K562 (cell line): ENCODE measurements around the gene RPTOR. TPM values are rescaled to one million over a fixed set of nuclear protein-coding genes. Genes with fewer than 3 reads are reported as not detected.

Experiments used
- GTF2B ChIP-seq: IDR thresholded peaks from 2 replicates; pipeline ENCODE4 v1.6.1; 2011; ENCODE audit not compliant: insufficient read length; ENCODE audit errors: extremely low read depth
- NR2C1 ChIP-seq, 2 experiments: fragments of 450-650 bp; IDR thresholded peaks; 2 replicates each; pipeline ENCODE4 v1.6.1; 2017; ENCODE audit warnings: mild to moderate bottlenecking in 2 of 2, antibody characterized with exemption in 1 of 2, inconsistent platforms in 1 of 2, missing compliant biosample characterization in 1 of 2, missing genetic modification characterization in 1 of 2
- SOX6 ChIP-seq: fragments of 450-650 bp; IDR thresholded peaks from 2 replicates; pipeline ENCODE4 v1.6.1; 2014; ENCODE audit warnings: mild to moderate bottlenecking
- ZBTB49 ChIP-seq: sonication (generic); formaldehyde crosslinking; IDR thresholded peaks from 2 replicates; pipeline ENCODE4 v1.8.0; 2022; ENCODE audit warnings: missing genetic modification reagents, mild to moderate bottlenecking, borderline replicate concordance
- polyA plus RNA-seq, 8 experiments: library from polyadenylated mRNA; depleted of rRNA in 4 of 8; stranded (reverse) in 5 of 8; unstranded in 3 of 8; fragments of >200 nt; fragmentation: Nextera tagmentation in 2 of 8; fragmentation: Illumina TruSeq in 1 of 8; extraction: Ambion mirVana in 2 of 8; extraction: Trizol in 1 of 8; gene quantifications; 2 replicates each; pipeline versions ENCODE4 v1.2.1 to v1.2.3, GENCODE V29; 2011 to 2014; ENCODE audit warnings: inconsistent platforms in 1 of 8, missing spikeins in 1 of 8
- total RNA-seq, 7 experiments: library from RNA; depleted of rRNA in 6 of 7; stranded (reverse); fragments of >200 nt in 6 of 7; fragmentation: Illumina TruSeq in 2 of 7; extraction: Trizol in 2 of 7; gene quantifications; 2 replicates each; pipeline versions ENCODE4 v1.2.1 to v1.2.3, GENCODE V29; 2011 to 2021; ENCODE audit warnings: low replicate concordance in 1 of 7
- TF ChIP-seq, protein P1 (sequence below): fragments of 450-650 bp; IDR thresholded peaks from 2 replicates; pipeline ENCODE4 v1.6.1; 2016; ENCODE audit warnings: mild to moderate bottlenecking, moderate library complexity
- TF ChIP-seq, protein P2 (sequence below): fragments of 450-650 bp; IDR thresholded peaks from 2 replicates; pipeline ENCODE4 v1.6.1; 2018; ENCODE audit not compliant: partially characterized antibody

The RPTOR gene
- total and polyA plus RNA-seq, 9 of the 15 experiments (the other 6 are each of a cell fraction or from before 2014, with no cell fraction given) = 0.24 to 54.1 (median 10.2) TPM

DNA sequence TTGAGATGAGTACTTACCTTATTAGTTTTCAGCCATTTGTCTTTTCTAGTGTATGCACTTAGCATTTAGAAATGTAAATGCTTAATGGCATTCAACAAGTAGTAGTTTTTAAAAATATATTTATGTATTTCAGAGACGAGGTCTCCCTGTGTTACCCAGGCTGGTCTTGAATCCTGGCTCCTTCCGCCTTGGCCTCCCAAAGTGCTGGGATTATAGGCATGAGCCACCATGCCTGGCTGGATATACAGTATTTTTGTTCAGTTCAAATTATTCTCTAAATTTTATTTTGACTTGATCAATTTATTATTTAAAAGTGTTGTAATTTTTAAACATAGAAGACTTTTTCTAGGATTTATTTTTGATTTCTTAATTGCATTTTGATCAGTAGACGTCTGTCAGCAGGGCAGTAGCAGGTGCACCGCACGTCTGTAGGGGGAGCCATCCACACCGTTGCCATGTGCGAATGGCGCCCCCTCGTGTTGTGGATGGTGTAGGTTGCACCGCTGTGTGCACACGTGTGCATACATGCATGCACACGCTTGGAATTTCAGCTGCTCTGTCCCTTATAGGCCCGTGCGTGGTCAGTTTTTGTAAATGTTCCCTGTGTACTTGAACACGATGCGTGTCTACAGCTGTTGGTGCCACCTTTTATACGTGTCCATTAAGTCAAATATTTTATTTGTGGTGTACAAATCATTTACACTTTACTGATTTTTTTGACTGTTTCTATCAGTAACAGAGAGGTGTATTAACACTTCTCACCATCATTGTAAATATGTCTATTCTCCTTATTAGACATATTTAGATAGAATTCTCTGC, 30.6 kb downstream of the RPTOR start (continued):
- TF ChIP-seq, protein P1, sequence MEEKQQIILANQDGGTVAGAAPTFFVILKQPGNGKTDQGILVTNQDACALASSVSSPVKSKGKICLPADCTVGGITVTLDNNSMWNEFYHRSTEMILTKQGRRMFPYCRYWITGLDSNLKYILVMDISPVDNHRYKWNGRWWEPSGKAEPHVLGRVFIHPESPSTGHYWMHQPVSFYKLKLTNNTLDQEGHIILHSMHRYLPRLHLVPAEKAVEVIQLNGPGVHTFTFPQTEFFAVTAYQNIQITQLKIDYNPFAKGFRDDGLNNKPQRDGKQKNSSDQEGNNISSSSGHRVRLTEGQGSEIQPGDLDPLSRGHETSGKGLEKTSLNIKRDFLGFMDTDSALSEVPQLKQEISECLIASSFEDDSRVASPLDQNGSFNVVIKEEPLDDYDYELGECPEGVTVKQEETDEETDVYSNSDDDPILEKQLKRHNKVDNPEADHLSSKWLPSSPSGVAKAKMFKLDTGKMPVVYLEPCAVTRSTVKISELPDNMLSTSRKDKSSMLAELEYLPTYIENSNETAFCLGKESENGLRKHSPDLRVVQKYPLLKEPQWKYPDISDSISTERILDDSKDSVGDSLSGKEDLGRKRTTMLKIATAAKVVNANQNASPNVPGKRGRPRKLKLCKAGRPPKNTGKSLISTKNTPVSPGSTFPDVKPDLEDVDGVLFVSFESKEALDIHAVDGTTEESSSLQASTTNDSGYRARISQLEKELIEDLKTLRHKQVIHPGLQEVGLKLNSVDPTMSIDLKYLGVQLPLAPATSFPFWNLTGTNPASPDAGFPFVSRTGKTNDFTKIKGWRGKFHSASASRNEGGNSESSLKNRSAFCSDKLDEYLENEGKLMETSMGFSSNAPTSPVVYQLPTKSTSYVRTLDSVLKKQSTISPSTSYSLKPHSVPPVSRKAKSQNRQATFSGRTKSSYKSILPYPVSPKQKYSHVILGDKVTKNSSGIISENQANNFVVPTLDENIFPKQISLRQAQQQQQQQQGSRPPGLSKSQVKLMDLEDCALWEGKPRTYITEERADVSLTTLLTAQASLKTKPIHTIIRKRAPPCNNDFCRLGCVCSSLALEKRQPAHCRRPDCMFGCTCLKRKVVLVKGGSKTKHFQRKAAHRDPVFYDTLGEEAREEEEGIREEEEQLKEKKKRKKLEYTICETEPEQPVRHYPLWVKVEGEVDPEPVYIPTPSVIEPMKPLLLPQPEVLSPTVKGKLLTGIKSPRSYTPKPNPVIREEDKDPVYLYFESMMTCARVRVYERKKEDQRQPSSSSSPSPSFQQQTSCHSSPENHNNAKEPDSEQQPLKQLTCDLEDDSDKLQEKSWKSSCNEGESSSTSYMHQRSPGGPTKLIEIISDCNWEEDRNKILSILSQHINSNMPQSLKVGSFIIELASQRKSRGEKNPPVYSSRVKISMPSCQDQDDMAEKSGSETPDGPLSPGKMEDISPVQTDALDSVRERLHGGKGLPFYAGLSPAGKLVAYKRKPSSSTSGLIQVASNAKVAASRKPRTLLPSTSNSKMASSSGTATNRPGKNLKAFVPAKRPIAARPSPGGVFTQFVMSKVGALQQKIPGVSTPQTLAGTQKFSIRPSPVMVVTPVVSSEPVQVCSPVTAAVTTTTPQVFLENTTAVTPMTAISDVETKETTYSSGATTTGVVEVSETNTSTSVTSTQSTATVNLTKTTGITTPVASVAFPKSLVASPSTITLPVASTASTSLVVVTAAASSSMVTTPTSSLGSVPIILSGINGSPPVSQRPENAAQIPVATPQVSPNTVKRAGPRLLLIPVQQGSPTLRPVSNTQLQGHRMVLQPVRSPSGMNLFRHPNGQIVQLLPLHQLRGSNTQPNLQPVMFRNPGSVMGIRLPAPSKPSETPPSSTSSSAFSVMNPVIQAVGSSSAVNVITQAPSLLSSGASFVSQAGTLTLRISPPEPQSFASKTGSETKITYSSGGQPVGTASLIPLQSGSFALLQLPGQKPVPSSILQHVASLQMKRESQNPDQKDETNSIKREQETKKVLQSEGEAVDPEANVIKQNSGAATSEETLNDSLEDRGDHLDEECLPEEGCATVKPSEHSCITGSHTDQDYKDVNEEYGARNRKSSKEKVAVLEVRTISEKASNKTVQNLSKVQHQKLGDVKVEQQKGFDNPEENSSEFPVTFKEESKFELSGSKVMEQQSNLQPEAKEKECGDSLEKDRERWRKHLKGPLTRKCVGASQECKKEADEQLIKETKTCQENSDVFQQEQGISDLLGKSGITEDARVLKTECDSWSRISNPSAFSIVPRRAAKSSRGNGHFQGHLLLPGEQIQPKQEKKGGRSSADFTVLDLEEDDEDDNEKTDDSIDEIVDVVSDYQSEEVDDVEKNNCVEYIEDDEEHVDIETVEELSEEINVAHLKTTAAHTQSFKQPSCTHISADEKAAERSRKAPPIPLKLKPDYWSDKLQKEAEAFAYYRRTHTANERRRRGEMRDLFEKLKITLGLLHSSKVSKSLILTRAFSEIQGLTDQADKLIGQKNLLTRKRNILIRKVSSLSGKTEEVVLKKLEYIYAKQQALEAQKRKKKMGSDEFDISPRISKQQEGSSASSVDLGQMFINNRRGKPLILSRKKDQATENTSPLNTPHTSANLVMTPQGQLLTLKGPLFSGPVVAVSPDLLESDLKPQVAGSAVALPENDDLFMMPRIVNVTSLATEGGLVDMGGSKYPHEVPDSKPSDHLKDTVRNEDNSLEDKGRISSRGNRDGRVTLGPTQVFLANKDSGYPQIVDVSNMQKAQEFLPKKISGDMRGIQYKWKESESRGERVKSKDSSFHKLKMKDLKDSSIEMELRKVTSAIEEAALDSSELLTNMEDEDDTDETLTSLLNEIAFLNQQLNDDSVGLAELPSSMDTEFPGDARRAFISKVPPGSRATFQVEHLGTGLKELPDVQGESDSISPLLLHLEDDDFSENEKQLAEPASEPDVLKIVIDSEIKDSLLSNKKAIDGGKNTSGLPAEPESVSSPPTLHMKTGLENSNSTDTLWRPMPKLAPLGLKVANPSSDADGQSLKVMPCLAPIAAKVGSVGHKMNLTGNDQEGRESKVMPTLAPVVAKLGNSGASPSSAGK = peak; percentile 70
- TF ChIP-seq GTF2B = no peak
- TF ChIP-seq ZBTB49 (CRISPR knock-in tag) = no peak
- no peak for TF ChIP-seq NR2C1 (IDR thresholded peaks at IDR 0.05)
- no peak for TF ChIP-seq NR2C1 (tag; IDR thresholded peaks at IDR 0.05)
- TF ChIP-seq, protein P2, sequence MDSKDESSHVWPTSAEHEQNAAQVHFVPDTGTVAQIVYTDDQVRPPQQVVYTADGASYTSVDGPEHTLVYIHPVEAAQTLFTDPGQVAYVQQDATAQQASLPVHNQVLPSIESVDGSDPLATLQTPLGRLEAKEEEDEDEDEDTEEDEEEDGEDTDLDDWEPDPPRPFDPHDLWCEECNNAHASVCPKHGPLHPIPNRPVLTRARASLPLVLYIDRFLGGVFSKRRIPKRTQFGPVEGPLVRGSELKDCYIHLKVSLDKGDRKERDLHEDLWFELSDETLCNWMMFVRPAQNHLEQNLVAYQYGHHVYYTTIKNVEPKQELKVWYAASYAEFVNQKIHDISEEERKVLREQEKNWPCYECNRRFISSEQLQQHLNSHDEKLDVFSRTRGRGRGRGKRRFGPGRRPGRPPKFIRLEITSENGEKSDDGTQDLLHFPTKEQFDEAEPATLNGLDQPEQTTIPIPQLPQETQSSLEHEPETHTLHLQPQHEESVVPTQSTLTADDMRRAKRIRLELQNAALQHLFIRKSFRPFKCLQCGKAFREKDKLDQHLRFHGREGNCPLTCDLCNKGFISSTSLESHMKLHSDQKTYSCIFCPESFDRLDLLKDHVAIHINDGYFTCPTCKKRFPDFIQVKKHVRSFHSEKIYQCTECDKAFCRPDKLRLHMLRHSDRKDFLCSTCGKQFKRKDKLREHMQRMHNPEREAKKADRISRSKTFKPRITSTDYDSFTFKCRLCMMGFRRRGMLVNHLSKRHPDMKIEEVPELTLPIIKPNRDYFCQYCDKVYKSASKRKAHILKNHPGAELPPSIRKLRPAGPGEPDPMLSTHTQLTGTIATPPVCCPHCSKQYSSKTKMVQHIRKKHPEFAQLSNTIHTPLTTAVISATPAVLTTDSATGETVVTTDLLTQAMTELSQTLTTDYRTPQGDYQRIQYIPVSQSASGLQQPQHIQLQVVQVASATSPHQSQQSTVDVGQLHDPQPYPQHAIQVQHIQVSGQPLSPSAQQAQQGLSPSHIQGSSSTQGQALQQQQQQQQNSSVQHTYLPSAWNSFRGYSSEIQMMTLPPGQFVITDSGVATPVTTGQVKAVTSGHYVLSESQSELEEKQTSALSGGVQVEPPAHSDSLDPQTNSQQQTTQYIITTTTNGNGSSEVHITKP = no peak
- TF ChIP-seq SOX6 = peak; percentile 36; the same call in 1 of the 2 replicates
